AG10803 (cell line): Measurements from ENCODE around the gene CNDP1.

Experiments used
- DNase-seq: peaks from one replicate; pipeline ENCODE4 v3.0.0; 2010; ENCODE audit warnings: low read depth
- H3K4me3 ChIP-seq: 2 replicates; pipeline ENCODE4 v1.5.1; 2011; ENCODE audit warnings: mild to moderate bottlenecking, low read length, control low read depth
- CTCF ChIP-seq: conservative IDR thresholded peaks from 2 replicates; pipeline ENCODE4 v1.5.1; 2011; ENCODE audit warnings: mild to moderate bottlenecking, low read length, control low read depth, inconsistent platforms

Gene CNDP1

GRCh38 chr18:74512321-74513053, 21.8 kb upstream of the CNDP1 start:
- H3K4me3 ChIP-seq, result no peak overlapping the region
- no peak for DNase-seq
- TF ChIP-seq CTCF, result no peak

GRCh38 chr18:74513149-74513882, 21.0 kb upstream of the CNDP1 start:
- no peak for DNase-seq
- H3K4me3 ChIP-seq, result no peak overlapping the region
- TF ChIP-seq CTCF, result no peak

GRCh38 chr18:74513883-74514205, 20.5 kb upstream of the CNDP1 start:
- H3K4me3 ChIP-seq, result no peak overlapping the region
- DNase-seq, result no peak
- TF ChIP-seq CTCF, result no peak

GRCh38 chr18:74514860-74515495, 19.3 kb upstream of the CNDP1 start:
- no peak for TF ChIP-seq CTCF
- H3K4me3 ChIP-seq, result no peak overlapping the region
- DNase-seq, result no peak

GRCh38 chr18:74515620-74516231, 18.6 kb upstream of the CNDP1 start:
- no peak overlapping the region for H3K4me3 ChIP-seq
- DNase-seq, result no peak
- TF ChIP-seq CTCF, result no peak

GRCh38 chr18:74516271-74517235, 17.7 kb upstream of the CNDP1 start:
- DNase-seq, result no peak
- H3K4me3 ChIP-seq, result no peak overlapping the region
- no peak for TF ChIP-seq CTCF
